WTC11 (cell line): ENCODE data around the gene ITPR2. TPM values are rescaled to one million over a fixed set of nuclear protein-coding genes. Genes with fewer than 3 reads are reported as not detected.

ENCODE experiments used
- CBFB ChIP-seq: sonication (generic); formaldehyde crosslinking; IDR thresholded peaks from 2 replicates; pipeline ENCODE4 v1.8.1; 2022; ENCODE audit warnings: mild to moderate bottlenecking, low read depth, missing genetic modification reagents
- FOXK1 ChIP-seq: sonication (generic); formaldehyde crosslinking; IDR thresholded peaks from 2 replicates; pipeline ENCODE4 v1.8.0; 2022; ENCODE audit warnings: mild to moderate bottlenecking, moderate library complexity, missing genetic modification reagents
- FOXP1 ChIP-seq: sonication (generic); formaldehyde crosslinking; IDR thresholded peaks from 2 replicates; pipeline ENCODE4 v1.8.0; 2022; ENCODE audit warnings: missing genetic modification reagents, mild to moderate bottlenecking, moderate library complexity, borderline replicate concordance
- IRF2 ChIP-seq: sonication (generic); formaldehyde crosslinking; IDR thresholded peaks from 2 replicates; pipeline ENCODE4 v1.8.0; 2022; ENCODE audit warnings: low read depth, missing genetic modification reagents, borderline replicate concordance
- NFATC4 ChIP-seq: fragments of 250-450 bp; sonication (Bioruptor Pico); IDR thresholded peaks from 2 replicates; pipeline ENCODE4 v1.9.0; 2021; ENCODE audit warnings: mild to moderate bottlenecking
- NFE2L1 ChIP-seq: sonication (generic); formaldehyde crosslinking; IDR thresholded peaks from 2 replicates; pipeline ENCODE4 v1.8.1; 2023; ENCODE audit warnings: missing genetic modification reagents
- NFYB ChIP-seq: sonication (generic); formaldehyde crosslinking; conservative IDR thresholded peaks from 2 replicates; pipeline ENCODE4 v1.8.0; 2022; ENCODE audit warnings: low read depth, missing genetic modification reagents
- SP1 ChIP-seq: sonication (generic); formaldehyde crosslinking; conservative IDR thresholded peaks from 2 replicates; pipeline ENCODE4 v1.8.1; 2022; ENCODE audit warnings: missing genetic modification reagents
- TCF7 ChIP-seq: sonication (generic); formaldehyde crosslinking; IDR thresholded peaks from 2 replicates; pipeline ENCODE4 v1.8.0; 2022; ENCODE audit warnings: mild to moderate bottlenecking, low read depth, missing genetic modification reagents, moderate library complexity
- ZNF219 ChIP-seq: sonication (generic); formaldehyde crosslinking; IDR thresholded peaks from 2 replicates; pipeline ENCODE4 v1.8.0; 2023; ENCODE audit warnings: missing genetic modification reagents, mild to moderate bottlenecking, borderline replicate concordance
- ZNF423 ChIP-seq: fragments of 250-450 bp; sonication (Bioruptor Pico); IDR thresholded peaks from 2 replicates; pipeline ENCODE4 v2.1.2; 2022; ENCODE audit warnings: mild to moderate bottlenecking, moderate library complexity
- ZNF671 ChIP-seq: fragments of 250-450 bp; sonication (Bioruptor Pico); IDR thresholded peaks from 2 replicates; pipeline ENCODE4 v1.8.0; 2021; ENCODE audit warnings: mild to moderate bottlenecking
- total RNA-seq: library from RNA; stranded (reverse); gene quantifications from 3 replicates; pipeline ENCODE4 v1.2.3, GENCODE V29; 2021
- TF ChIP-seq, protein P1 (sequence below): sonication (generic); formaldehyde crosslinking; IDR thresholded peaks from 2 replicates; pipeline ENCODE4 v1.8.0; 2023; ENCODE audit warnings: missing genetic modification reagents, mild to moderate bottlenecking, borderline replicate concordance
- TF ChIP-seq, protein P2 (sequence below): sonication (generic); formaldehyde crosslinking; IDR thresholded peaks from 2 replicates; pipeline ENCODE4 v1.8.1; 2023; ENCODE audit warnings: mild to moderate bottlenecking, moderate library complexity, missing genetic modification reagents
- TF ChIP-seq, protein P3 (sequence below): fragments of 250-450 bp; sonication (Bioruptor Pico); IDR thresholded peaks from 2 replicates; pipeline ENCODE4 v1.9.0; 2021; ENCODE audit warnings: mild to moderate bottlenecking
- TF ChIP-seq, protein P4 (sequence below): sonication (generic); formaldehyde crosslinking; conservative IDR thresholded peaks from 2 replicates; pipeline ENCODE4 v1.8.1; 2023; ENCODE audit warnings: mild to moderate bottlenecking, low read depth, missing genetic modification reagents, moderate library complexity
- TF ChIP-seq, protein P5 (sequence below): sonication (generic); formaldehyde crosslinking; IDR thresholded peaks from 2 replicates; pipeline ENCODE4 v1.8.1; 2023; ENCODE audit warnings: mild to moderate bottlenecking, missing genetic modification reagents
- TF ChIP-seq, protein P6 (sequence below): sonication (generic); formaldehyde crosslinking; IDR thresholded peaks from 2 replicates; pipeline ENCODE4 v1.8.0; 2022; ENCODE audit warnings: mild to moderate bottlenecking, missing genetic modification reagents
- TF ChIP-seq, protein P7 (sequence below): fragments of 200-600 bp; IDR thresholded peaks from 2 replicates; pipeline ENCODE4 v1.8.0; 2022; ENCODE audit warnings: antibody characterized with exemption
- TF ChIP-seq, protein P8 (sequence below): sonication (generic); formaldehyde crosslinking; IDR thresholded peaks from 2 replicates; pipeline ENCODE4 v1.8.1; 2022; ENCODE audit warnings: mild to moderate bottlenecking, missing genetic modification reagents, moderate library complexity, borderline replicate concordance

Gene ITPR2
- total RNA-seq, 1 experiment from 2014 or later, result 50.7 TPM

DNA sequence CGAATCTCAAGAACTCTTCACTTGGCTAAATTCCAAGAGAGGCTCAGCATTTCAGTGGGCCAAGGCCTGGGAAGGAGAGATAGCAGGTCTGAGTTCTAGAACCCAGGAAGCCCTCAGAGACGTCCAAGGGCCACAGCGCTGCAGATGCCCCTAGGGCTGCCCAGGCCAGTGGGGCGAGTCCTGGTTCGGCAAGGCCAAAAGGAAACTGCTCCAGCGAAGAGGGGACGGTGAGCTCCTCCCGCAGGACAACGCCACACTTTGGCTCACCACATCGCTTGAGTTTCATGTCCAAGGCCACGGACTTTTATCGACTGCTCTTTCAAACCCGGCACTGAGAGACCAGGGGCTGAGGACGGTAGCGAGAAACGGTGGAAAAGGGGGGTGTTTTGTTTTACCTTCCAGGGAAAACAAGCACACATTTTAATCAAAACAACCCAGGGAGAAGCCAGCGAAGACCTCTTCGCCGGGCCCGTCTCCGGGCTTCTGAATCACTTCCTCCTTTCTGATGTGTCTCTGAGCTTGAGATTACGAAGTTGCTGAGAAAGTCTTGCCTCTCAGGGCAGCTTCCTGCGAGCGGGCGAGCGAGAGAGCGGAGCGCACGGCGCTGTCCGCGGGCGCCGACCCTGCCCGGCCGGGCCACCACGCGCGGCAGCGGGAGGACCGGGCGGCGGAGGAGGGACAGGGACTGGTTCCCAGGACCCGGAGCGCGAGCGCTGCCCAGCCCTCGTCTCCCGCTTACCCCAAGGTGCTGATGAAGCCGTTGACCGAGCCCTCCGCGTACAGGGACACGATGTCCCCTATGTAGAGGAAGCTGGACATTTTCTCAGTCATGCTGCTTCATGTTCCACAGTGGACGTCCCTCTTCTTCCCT, 808 bp downstream of the ITPR2 start (continued):
- TF ChIP-seq, protein P1, sequence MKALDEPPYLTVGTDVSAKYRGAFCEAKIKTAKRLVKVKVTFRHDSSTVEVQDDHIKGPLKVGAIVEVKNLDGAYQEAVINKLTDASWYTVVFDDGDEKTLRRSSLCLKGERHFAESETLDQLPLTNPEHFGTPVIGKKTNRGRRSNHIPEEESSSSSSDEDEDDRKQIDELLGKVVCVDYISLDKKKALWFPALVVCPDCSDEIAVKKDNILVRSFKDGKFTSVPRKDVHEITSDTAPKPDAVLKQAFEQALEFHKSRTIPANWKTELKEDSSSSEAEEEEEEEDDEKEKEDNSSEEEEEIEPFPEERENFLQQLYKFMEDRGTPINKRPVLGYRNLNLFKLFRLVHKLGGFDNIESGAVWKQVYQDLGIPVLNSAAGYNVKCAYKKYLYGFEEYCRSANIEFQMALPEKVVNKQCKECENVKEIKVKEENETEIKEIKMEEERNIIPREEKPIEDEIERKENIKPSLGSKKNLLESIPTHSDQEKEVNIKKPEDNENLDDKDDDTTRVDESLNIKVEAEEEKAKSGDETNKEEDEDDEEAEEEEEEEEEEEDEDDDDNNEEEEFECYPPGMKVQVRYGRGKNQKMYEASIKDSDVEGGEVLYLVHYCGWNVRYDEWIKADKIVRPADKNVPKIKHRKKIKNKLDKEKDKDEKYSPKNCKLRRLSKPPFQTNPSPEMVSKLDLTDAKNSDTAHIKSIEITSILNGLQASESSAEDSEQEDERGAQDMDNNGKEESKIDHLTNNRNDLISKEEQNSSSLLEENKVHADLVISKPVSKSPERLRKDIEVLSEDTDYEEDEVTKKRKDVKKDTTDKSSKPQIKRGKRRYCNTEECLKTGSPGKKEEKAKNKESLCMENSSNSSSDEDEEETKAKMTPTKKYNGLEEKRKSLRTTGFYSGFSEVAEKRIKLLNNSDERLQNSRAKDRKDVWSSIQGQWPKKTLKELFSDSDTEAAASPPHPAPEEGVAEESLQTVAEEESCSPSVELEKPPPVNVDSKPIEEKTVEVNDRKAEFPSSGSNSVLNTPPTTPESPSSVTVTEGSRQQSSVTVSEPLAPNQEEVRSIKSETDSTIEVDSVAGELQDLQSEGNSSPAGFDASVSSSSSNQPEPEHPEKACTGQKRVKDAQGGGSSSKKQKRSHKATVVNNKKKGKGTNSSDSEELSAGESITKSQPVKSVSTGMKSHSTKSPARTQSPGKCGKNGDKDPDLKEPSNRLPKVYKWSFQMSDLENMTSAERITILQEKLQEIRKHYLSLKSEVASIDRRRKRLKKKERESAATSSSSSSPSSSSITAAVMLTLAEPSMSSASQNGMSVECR (CRISPR knock-in tag), result no peak
- TF ChIP-seq, protein P2, sequence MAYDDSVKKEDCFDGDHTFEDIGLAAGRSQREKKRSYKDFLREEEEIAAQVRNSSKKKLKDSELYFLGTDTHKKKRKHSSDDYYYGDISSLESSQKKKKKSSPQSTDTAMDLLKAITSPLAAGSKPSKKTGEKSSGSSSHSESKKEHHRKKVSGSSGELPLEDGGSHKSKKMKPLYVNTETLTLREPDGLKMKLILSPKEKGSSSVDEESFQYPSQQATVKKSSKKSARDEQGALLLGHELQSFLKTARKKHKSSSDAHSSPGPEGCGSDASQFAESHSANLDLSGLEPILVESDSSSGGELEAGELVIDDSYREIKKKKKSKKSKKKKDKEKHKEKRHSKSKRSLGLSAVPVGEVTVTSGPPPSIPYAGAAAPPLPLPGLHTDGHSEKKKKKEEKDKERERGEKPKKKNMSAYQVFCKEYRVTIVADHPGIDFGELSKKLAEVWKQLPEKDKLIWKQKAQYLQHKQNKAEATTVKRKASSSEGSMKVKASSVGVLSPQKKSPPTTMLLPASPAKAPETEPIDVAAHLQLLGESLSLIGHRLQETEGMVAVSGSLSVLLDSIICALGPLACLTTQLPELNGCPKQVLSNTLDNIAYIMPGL (CRISPR knock-in tag), result peak; percentile 43; the same call in 1 of the 2 replicates
- TF ChIP-seq NFATC4, result no peak
- TF ChIP-seq, protein P3, sequence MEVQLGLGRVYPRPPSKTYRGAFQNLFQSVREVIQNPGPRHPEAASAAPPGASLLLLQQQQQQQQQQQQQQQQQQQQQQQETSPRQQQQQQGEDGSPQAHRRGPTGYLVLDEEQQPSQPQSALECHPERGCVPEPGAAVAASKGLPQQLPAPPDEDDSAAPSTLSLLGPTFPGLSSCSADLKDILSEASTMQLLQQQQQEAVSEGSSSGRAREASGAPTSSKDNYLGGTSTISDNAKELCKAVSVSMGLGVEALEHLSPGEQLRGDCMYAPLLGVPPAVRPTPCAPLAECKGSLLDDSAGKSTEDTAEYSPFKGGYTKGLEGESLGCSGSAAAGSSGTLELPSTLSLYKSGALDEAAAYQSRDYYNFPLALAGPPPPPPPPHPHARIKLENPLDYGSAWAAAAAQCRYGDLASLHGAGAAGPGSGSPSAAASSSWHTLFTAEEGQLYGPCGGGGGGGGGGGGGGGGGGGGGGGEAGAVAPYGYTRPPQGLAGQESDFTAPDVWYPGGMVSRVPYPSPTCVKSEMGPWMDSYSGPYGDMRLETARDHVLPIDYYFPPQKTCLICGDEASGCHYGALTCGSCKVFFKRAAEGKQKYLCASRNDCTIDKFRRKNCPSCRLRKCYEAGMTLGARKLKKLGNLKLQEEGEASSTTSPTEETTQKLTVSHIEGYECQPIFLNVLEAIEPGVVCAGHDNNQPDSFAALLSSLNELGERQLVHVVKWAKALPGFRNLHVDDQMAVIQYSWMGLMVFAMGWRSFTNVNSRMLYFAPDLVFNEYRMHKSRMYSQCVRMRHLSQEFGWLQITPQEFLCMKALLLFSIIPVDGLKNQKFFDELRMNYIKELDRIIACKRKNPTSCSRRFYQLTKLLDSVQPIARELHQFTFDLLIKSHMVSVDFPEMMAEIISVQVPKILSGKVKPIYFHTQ (CRISPR knock-in tag), result no peak
- TF ChIP-seq, protein P4, sequence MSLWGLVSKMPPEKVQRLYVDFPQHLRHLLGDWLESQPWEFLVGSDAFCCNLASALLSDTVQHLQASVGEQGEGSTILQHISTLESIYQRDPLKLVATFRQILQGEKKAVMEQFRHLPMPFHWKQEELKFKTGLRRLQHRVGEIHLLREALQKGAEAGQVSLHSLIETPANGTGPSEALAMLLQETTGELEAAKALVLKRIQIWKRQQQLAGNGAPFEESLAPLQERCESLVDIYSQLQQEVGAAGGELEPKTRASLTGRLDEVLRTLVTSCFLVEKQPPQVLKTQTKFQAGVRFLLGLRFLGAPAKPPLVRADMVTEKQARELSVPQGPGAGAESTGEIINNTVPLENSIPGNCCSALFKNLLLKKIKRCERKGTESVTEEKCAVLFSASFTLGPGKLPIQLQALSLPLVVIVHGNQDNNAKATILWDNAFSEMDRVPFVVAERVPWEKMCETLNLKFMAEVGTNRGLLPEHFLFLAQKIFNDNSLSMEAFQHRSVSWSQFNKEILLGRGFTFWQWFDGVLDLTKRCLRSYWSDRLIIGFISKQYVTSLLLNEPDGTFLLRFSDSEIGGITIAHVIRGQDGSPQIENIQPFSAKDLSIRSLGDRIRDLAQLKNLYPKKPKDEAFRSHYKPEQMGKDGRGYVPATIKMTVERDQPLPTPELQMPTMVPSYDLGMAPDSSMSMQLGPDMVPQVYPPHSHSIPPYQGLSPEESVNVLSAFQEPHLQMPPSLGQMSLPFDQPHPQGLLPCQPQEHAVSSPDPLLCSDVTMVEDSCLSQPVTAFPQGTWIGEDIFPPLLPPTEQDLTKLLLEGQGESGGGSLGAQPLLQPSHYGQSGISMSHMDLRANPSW (CRISPR knock-in tag), result no peak
- TF ChIP-seq, protein P5, sequence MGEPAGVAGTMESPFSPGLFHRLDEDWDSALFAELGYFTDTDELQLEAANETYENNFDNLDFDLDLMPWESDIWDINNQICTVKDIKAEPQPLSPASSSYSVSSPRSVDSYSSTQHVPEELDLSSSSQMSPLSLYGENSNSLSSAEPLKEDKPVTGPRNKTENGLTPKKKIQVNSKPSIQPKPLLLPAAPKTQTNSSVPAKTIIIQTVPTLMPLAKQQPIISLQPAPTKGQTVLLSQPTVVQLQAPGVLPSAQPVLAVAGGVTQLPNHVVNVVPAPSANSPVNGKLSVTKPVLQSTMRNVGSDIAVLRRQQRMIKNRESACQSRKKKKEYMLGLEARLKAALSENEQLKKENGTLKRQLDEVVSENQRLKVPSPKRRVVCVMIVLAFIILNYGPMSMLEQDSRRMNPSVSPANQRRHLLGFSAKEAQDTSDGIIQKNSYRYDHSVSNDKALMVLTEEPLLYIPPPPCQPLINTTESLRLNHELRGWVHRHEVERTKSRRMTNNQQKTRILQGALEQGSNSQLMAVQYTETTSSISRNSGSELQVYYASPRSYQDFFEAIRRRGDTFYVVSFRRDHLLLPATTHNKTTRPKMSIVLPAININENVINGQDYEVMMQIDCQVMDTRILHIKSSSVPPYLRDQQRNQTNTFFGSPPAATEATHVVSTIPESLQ (CRISPR knock-in tag), result no peak
- no peak for TF ChIP-seq ZNF423 (CRISPR knock-in tag)
- no peak for TF ChIP-seq SP1 (CRISPR knock-in tag)
- TF ChIP-seq, protein P6, sequence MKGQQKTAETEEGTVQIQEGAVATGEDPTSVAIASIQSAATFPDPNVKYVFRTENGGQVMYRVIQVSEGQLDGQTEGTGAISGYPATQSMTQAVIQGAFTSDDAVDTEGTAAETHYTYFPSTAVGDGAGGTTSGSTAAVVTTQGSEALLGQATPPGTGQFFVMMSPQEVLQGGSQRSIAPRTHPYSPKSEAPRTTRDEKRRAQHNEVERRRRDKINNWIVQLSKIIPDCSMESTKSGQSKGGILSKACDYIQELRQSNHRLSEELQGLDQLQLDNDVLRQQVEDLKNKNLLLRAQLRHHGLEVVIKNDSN (CRISPR knock-in tag), result no peak
- TF ChIP-seq NFYB (CRISPR knock-in tag), result no peak
- TF ChIP-seq, protein P7, sequence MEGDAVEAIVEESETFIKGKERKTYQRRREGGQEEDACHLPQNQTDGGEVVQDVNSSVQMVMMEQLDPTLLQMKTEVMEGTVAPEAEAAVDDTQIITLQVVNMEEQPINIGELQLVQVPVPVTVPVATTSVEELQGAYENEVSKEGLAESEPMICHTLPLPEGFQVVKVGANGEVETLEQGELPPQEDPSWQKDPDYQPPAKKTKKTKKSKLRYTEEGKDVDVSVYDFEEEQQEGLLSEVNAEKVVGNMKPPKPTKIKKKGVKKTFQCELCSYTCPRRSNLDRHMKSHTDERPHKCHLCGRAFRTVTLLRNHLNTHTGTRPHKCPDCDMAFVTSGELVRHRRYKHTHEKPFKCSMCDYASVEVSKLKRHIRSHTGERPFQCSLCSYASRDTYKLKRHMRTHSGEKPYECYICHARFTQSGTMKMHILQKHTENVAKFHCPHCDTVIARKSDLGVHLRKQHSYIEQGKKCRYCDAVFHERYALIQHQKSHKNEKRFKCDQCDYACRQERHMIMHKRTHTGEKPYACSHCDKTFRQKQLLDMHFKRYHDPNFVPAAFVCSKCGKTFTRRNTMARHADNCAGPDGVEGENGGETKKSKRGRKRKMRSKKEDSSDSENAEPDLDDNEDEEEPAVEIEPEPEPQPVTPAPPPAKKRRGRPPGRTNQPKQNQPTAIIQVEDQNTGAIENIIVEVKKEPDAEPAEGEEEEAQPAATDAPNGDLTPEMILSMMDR, result no peak
- TF ChIP-seq, protein P8, sequence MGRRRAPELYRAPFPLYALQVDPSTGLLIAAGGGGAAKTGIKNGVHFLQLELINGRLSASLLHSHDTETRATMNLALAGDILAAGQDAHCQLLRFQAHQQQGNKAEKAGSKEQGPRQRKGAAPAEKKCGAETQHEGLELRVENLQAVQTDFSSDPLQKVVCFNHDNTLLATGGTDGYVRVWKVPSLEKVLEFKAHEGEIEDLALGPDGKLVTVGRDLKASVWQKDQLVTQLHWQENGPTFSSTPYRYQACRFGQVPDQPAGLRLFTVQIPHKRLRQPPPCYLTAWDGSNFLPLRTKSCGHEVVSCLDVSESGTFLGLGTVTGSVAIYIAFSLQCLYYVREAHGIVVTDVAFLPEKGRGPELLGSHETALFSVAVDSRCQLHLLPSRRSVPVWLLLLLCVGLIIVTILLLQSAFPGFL (CRISPR knock-in tag), result no peak
- TF ChIP-seq FOXK1 (CRISPR knock-in tag), result peak; percentile 35; the same call in 1 of the 2 replicates
- TF ChIP-seq NFE2L1 (CRISPR knock-in tag), result no peak
- no peak for TF ChIP-seq ZNF671 (CRISPR knock-in tag)
- TF ChIP-seq ZNF219 (CRISPR knock-in tag), result 0 out of 2 replicates have a peak, but pooled peaks have one; percentile 20
- TF ChIP-seq TCF7 (CRISPR knock-in tag), result no peak
- TF ChIP-seq IRF2 (CRISPR knock-in tag), result no peak
- TF ChIP-seq FOXP1 (CRISPR knock-in tag), result 0 out of 2 replicates have a peak, but pooled peaks have one; percentile 13
- TF ChIP-seq CBFB, result no peak
